GM18511 (cell line): ENCODE data around the gene ARPP19.
"Not testable (repeated sequence)": the region's sequence is repeated elsewhere in the genome, so short reads cannot be mapped to it uniquely, and the experiment has no call there.

Source experiments
- ATAC-seq: cut with Tn5 transposase; IDR thresholded peaks from one replicate; pipeline ENCODE4 v1.9.1; 2021; ENCODE audit warnings: mild to moderate bottlenecking, moderate library complexity; ENCODE audit not compliant: unreplicated experiment

The ARPP19 gene

GRCh38 chr15:52551762-52552161, 17.1 kb downstream of the ARPP19 start:
- no peak for ATAC-seq

GRCh38 chr15:52551186-52551585, 17.6 kb downstream of the ARPP19 start:
- not testable (repeated sequence) for ATAC-seq

- no peak for ATAC-seq
Measured at GRCh38 chr15:52546031-52546751, 22.6 kb downstream of the ARPP19 start.

- ATAC-seq, result no peak
Measured at GRCh38 chr15:52540374-52541012, 28.3 kb downstream of the ARPP19 start.

- ATAC-seq, result no peak
Measured at GRCh38 chr15:52537459-52537858, 31.4 kb downstream of the ARPP19 start.

GRCh38 chr15:52532427-52532826, 36.4 kb downstream of the ARPP19 start:
- ATAC-seq, result no peak

GRCh38 chr15:52529940-52530339, 38.9 kb downstream of the ARPP19 start:
- no peak for ATAC-seq

GRCh38 chr15:52529341-52529924, 39.4 kb downstream of the ARPP19 start:
- ATAC-seq, result peak; percentile 21

GRCh38 chr15:52528564-52529340, 40.1 kb downstream of the ARPP19 start, which contains the start of gene MYO5A:
TSS of gene MYO5A (minus strand) at chr15:52528880. CDS start at chr15:52528806, 74 bp downstream.
- peak; percentile 84 for ATAC-seq

- ATAC-seq, result no peak
Measured at GRCh38 chr15:52527911-52528563, 40.8 kb downstream of the ARPP19 start.

GRCh38 chr15:52527196-52527910, 41.5 kb downstream of the ARPP19 start:
- no peak for ATAC-seq

- ATAC-seq, result no peak
Measured at GRCh38 chr15:52524223-52525136, 44.4 kb downstream of the ARPP19 start.

GRCh38 chr15:52523647-52524046, 45.2 kb downstream of the ARPP19 start:
- no peak for ATAC-seq

GRCh38 chr15:52523192-52523591, 45.6 kb downstream of the ARPP19 start:
- ATAC-seq, result no peak

GRCh38 chr15:52521682-52522081, 47.1 kb downstream of the ARPP19 start:
- no peak for ATAC-seq

- no peak for ATAC-seq
Measured at GRCh38 chr15:52520421-52520820, 48.4 kb downstream of the ARPP19 start.

GRCh38 chr15:52518487-52519371, 50.1 kb downstream of the ARPP19 start:
- no peak for ATAC-seq

GRCh38 chr15:52517014-52517413, 51.8 kb downstream of the ARPP19 start:
- no peak for ATAC-seq
